ENCODE data around the gene BEST4.

Gene BEST4

GRCh38 chr1:44790968-44791801 is 3.2 kb upstream of the BEST4 start:
- H3K4me3 ChIP-seq (replicated peaks; ENCODE audit: insufficient read depth, low read length), result no peak overlapping the region
- no peak overlapping the region for H3K27ac ChIP-seq (replicated peaks)
- TF ChIP-seq REST (IDR thresholded peaks at IDR 0.05; ENCODE audit: insufficient replicate concordance, low read depth), result no peak
- H3K27me3 ChIP-seq (ENCODE audit: insufficient read depth, poor library complexity, severe bottlenecking), result no peaks in the 10 kb centered on the region
- DNase-seq (ENCODE audit: low read depth in 1 of 2, low spot score in 1 of 2), result no peak

GRCh38 chr1:44787506-44787905 is 464 bp downstream of the BEST4 start:
- no peaks in the 10 kb centered on the region for H3K27me3 ChIP-seq (ENCODE audit: insufficient read depth, poor library complexity, severe bottlenecking)
- TF ChIP-seq REST (IDR thresholded peaks at IDR 0.05; ENCODE audit: insufficient replicate concordance, low read depth) (no peak), CTCF (IDR thresholded peaks at IDR 0.05; ENCODE audit: insufficient read depth, low read length) (no peak), SPI1 (IDR thresholded peaks at IDR 0.05; ENCODE audit: borderline replicate concordance, low read depth) (no peak), POLR2AphosphoS5 (IDR thresholded peaks at IDR 0.05; ENCODE audit: low read depth) (no peak), GABPA (IDR thresholded peaks at IDR 0.05; ENCODE audit: low read depth) (no peak)
- H3K4me3 ChIP-seq (replicated peaks; ENCODE audit: insufficient read depth, low read length), result no peak overlapping the region
- H3K27ac ChIP-seq (replicated peaks), result no peak overlapping the region
- no peak for DNase-seq (ENCODE audit: low read depth in 1 of 2, low spot score in 1 of 2)

- Histone ChIP-seq H3K27ac (replicated peaks) (no peak overlapping the region), H3K4me3 (replicated peaks; ENCODE audit: insufficient read depth, low read length) (no peak overlapping the region)
Measured at GRCh38 chr1:44786841-44787426, 1.0 kb downstream of the BEST4 start.

More at GRCh38 chr1:44786841-44787426, 1.0 kb downstream of the BEST4 start:
- no peaks in the 10 kb centered on the region for H3K27me3 ChIP-seq (ENCODE audit: insufficient read depth, poor library complexity, severe bottlenecking)
- DNase-seq (ENCODE audit: low read depth in 1 of 2, low spot score in 1 of 2), result no peak
- TF ChIP-seq POLR2AphosphoS5 (IDR thresholded peaks at IDR 0.05; ENCODE audit: low read depth), result no peak
- TF ChIP-seq CTCF (IDR thresholded peaks at IDR 0.05; ENCODE audit: insufficient read depth, low read length), result no peak
- no peak for TF ChIP-seq REST (IDR thresholded peaks at IDR 0.05; ENCODE audit: insufficient replicate concordance, low read depth)
- no peak for TF ChIP-seq GABPA (IDR thresholded peaks at IDR 0.05; ENCODE audit: low read depth)
- TF ChIP-seq SPI1 (IDR thresholded peaks at IDR 0.05; ENCODE audit: borderline replicate concordance, low read depth), result no peak

Data from HL-60 (cell line).